ENCODE results near the gene NT5DC2.

Gene NT5DC2

GRCh38 chr3:52513281-52513680 is 20.4 kb downstream of the NT5DC2 start:
- H3K4me2 ChIP-seq (ENCODE audit: low read depth, low read length, poor library complexity, severe bottlenecking) = no peak overlapping the region
- H2AFZ ChIP-seq (ENCODE audit: low read length) = no peak overlapping the region
- no peaks in the 10 kb centered on the region for H3K27me3 ChIP-seq (ENCODE audit: insufficient read depth, low read length, poor library complexity, severe bottlenecking)
- H3F3A ChIP-seq (ENCODE audit: low read depth) = no peaks in the 10 kb centered on the region
- H3K9me3 ChIP-seq (ENCODE audit: insufficient read depth, low read depth, low read length) = no peaks in the 10 kb centered on the region
- no peaks in the 10 kb centered on the region for H3K4me1 ChIP-seq (ENCODE audit: insufficient read depth, low read length, poor library complexity, severe bottlenecking)
- H3K36me3 ChIP-seq (ENCODE audit: insufficient read depth, low read length) = no peaks in the 10 kb centered on the region
- no peaks in the 10 kb centered on the region for H3K79me2 ChIP-seq (ENCODE audit: insufficient read depth, low read length)
- H3K4me3 ChIP-seq (ENCODE audit: low read length, poor library complexity, severe bottlenecking) = no peak overlapping the region
- H3K9me2 ChIP-seq (replicated peaks; ENCODE audit: low read depth, low read length) = no peaks in the 10 kb centered on the region
- H3K9ac ChIP-seq (ENCODE audit: low read depth, low read length, poor library complexity, severe bottlenecking) = no peak overlapping the region
- TF ChIP-seq, protein P1, sequence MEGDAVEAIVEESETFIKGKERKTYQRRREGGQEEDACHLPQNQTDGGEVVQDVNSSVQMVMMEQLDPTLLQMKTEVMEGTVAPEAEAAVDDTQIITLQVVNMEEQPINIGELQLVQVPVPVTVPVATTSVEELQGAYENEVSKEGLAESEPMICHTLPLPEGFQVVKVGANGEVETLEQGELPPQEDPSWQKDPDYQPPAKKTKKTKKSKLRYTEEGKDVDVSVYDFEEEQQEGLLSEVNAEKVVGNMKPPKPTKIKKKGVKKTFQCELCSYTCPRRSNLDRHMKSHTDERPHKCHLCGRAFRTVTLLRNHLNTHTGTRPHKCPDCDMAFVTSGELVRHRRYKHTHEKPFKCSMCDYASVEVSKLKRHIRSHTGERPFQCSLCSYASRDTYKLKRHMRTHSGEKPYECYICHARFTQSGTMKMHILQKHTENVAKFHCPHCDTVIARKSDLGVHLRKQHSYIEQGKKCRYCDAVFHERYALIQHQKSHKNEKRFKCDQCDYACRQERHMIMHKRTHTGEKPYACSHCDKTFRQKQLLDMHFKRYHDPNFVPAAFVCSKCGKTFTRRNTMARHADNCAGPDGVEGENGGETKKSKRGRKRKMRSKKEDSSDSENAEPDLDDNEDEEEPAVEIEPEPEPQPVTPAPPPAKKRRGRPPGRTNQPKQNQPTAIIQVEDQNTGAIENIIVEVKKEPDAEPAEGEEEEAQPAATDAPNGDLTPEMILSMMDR (conservative IDR thresholded peaks at IDR 0.05; ENCODE audit: low read length) = no peak
- TF ChIP-seq EZH2phosphoT487 (IDR thresholded peaks at IDR 0.05; ENCODE audit: borderline replicate concordance) = no peak
- no peaks in the 10 kb centered on the region for H4K20me1 ChIP-seq (ENCODE audit: insufficient read depth, low read length, poor library complexity, severe bottlenecking)

DNA sequence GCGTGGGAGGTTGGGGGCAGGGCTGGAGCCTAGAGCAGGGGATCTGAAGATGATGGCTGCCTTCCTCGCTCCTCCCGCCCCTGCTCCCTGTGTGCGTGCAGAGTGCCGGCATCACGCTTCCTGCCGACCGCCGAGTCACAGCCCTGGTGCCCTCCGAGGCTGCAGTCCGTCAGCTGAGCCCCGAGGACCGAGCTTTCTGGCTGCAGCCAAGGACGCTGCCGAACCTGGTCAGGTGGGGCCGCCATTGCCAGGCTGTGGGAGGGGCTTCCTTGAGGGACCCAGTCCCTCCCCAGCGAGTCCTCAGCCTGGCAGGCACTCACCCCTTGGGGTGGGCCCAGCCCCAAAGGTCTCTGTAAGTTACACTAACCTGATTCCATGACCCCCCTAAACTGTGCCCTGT is 20.9 kb downstream of the NT5DC2 start:
- Histone ChIP-seq H3K79me2 (ENCODE audit: insufficient read depth, low read length) (no peaks in the 10 kb centered on the region), H3K4me2 (ENCODE audit: low read depth, low read length, poor library complexity, severe bottlenecking) (no peak overlapping the region), H3K4me3 (ENCODE audit: low read length, poor library complexity, severe bottlenecking) (no peak overlapping the region), H3K9me2 (replicated peaks; ENCODE audit: low read depth, low read length) (no peaks in the 10 kb centered on the region), H3K9ac (ENCODE audit: low read depth, low read length, poor library complexity, severe bottlenecking) (no peak overlapping the region), H4K20me1 (ENCODE audit: insufficient read depth, low read length, poor library complexity, severe bottlenecking) (no peaks in the 10 kb centered on the region), H2AFZ (ENCODE audit: low read length) (no peak overlapping the region), H3K4me1 (ENCODE audit: insufficient read depth, low read length, poor library complexity, severe bottlenecking) (no peaks in the 10 kb centered on the region), H3K27me3 (ENCODE audit: insufficient read depth, low read length, poor library complexity, severe bottlenecking) (no peaks in the 10 kb centered on the region), H3F3A (ENCODE audit: low read depth) (no peaks in the 10 kb centered on the region), H3K36me3 (ENCODE audit: insufficient read depth, low read length) (no peaks in the 10 kb centered on the region), H3K9me3 (ENCODE audit: insufficient read depth, low read depth, low read length) (no peaks in the 10 kb centered on the region)
- no peak for TF ChIP-seq EZH2phosphoT487 (IDR thresholded peaks at IDR 0.05; ENCODE audit: borderline replicate concordance)
- TF ChIP-seq, protein P1 (conservative IDR thresholded peaks at IDR 0.05; ENCODE audit: low read length) = no peak

- Histone ChIP-seq H3K4me3 (ENCODE audit: low read length, poor library complexity, severe bottlenecking) (no peak overlapping the region), H3K4me1 (ENCODE audit: insufficient read depth, low read length, poor library complexity, severe bottlenecking) (no peaks in the 10 kb centered on the region), H3F3A (ENCODE audit: low read depth) (no peaks in the 10 kb centered on the region), H3K79me2 (ENCODE audit: insufficient read depth, low read length) (no peaks in the 10 kb centered on the region), H3K36me3 (ENCODE audit: insufficient read depth, low read length) (no peaks in the 10 kb centered on the region), H3K27me3 (ENCODE audit: insufficient read depth, low read length, poor library complexity, severe bottlenecking) (no peaks in the 10 kb centered on the region), H3K9me3 (ENCODE audit: insufficient read depth, low read depth, low read length) (no peaks in the 10 kb centered on the region), H3K4me2 (ENCODE audit: low read depth, low read length, poor library complexity, severe bottlenecking) (no peak overlapping the region), H4K20me1 (ENCODE audit: insufficient read depth, low read length, poor library complexity, severe bottlenecking) (no peaks in the 10 kb centered on the region), H3K9ac (ENCODE audit: low read depth, low read length, poor library complexity, severe bottlenecking) (no peak overlapping the region), H3K9me2 (replicated peaks; ENCODE audit: low read depth, low read length) (no peaks in the 10 kb centered on the region), H2AFZ (ENCODE audit: low read length) (no peak overlapping the region)
- TF ChIP-seq, protein P1 (conservative IDR thresholded peaks at IDR 0.05; ENCODE audit: low read length) = no peak
- TF ChIP-seq EZH2phosphoT487 (IDR thresholded peaks at IDR 0.05; ENCODE audit: borderline replicate concordance) = no peak
Measured at GRCh38 chr3:52512105-52512504, 21.6 kb downstream of the NT5DC2 start.

All from Loucy (cell line).